Nephron (organoid): ENCODE results near the gene SMIM5.
A peak's percentile ranks its signal among the peaks of the same experiment; 100 is the strongest.

Experiments used
- H3K27ac Mint-ChIP-seq, 3 experiments: 2 replicates each; pipeline ENCODE4 v1.8.0; 2020; ENCODE audit warnings: mixed read lengths in 3 of 3, mild to moderate bottlenecking in 2 of 3, moderate library complexity in 1 of 3
- H3K27me3 Mint-ChIP-seq: 2 replicates; pipeline ENCODE4 v1.8.0; 2021; ENCODE audit warnings: low read depth, mild to moderate bottlenecking, moderate library complexity, mixed read lengths
- H3K36me3 Mint-ChIP-seq: 2 replicates; pipeline ENCODE4 v1.8.0; 2020; ENCODE audit warnings: low read depth, mixed read lengths
- H3K4me1 Mint-ChIP-seq: 2 replicates; pipeline ENCODE4 v1.8.0; 2020; ENCODE audit warnings: mixed read lengths
- H3K4me3 Mint-ChIP-seq, 3 experiments: 2 replicates each; pipeline ENCODE4 v1.8.0; 2020; ENCODE audit warnings: mild to moderate bottlenecking in 3 of 3, mixed read lengths in 3 of 3, moderate library complexity in 2 of 3
- H3K9me3 Mint-ChIP-seq: 2 replicates; pipeline ENCODE4 v1.8.0; 2020; ENCODE audit warnings: mixed read lengths
- CTCF ChIP-seq, 3 experiments: fragments of 200-600 bp; sonication (generic); IDR thresholded peaks; one replicate each; pipeline ENCODE4 v1.5.0; 2021; ENCODE audit warnings: antibody characterized with exemption in 3 of 3; ENCODE audit not compliant: unreplicated experiment in 3 of 3

SMIM5 gene

DNA sequence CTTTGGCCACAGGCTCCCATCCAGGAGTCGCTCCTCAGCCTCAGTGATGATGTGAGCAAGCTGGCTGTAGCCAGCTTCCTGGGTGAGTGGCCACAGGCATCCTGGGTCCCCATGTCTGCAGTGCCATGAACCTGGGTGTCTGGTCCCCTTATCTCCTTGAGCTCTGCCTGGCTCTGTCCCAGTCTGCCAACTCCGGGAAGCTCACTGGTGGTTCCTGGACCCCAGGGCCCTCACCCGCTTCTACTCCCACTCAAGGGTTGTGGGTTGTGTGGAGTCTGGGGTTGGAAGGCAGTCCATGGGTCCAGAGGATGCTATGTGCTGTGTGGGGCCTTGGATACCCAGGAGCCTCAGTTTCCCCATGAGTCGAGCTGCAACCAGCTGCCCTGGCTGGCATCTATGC, 11.7 kb upstream of the SMIM5 start:
- no peaks in the 10 kb centered on the region for H3K36me3 Mint-ChIP-seq
- no peak overlapping the region for H3K27ac Mint-ChIP-seq
- H3K9me3 Mint-ChIP-seq: no peaks in the 10 kb centered on the region
- no peak overlapping the region for H3K4me3 Mint-ChIP-seq
- TF ChIP-seq CTCF (IDR thresholded peaks at IDR 0.05; ENCODE audit: unreplicated experiment in 3 of 3): no peak
- no peaks in the 10 kb centered on the region for H3K27me3 Mint-ChIP-seq
- H3K4me1 Mint-ChIP-seq: peaks cover 10% of the 10 kb centered on the region

DNA sequence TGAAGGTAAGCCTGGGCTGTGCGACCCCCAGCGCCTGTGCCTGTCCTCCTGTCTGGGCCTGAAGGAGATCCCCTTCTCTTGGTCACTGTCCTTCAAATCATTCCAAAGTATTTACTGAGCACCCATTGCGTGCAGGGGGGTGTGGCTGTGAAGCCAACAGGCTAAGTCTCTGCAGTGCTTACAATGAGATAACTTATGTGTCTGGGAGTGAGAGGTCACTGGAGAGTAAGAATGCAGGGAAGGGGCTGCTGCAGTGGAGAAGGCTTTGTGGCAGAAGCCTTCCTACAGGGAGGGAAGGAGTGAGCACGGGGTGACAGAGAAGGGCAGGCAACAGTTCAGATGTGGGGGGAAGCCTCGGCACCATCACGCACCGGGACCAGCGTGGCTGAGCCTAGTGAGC, 11.2 kb upstream of the SMIM5 start:
- Mint-ChIP-seq H3K36me3 (no peaks in the 10 kb centered on the region), H3K27ac (peak overlapping the region in 2 of 3 experiments; percentile 9 to 15), H3K27me3 (no peaks in the 10 kb centered on the region), H3K9me3 (no peaks in the 10 kb centered on the region), H3K4me3 (no peak overlapping the region), H3K4me1 (peaks cover 10% of the 10 kb centered on the region)
- no peak for TF ChIP-seq CTCF (IDR thresholded peaks at IDR 0.05; ENCODE audit: unreplicated experiment in 3 of 3)

GRCh38 chr17:75622771-75623273, 10.4 kb upstream of the SMIM5 start:
- no peak for TF ChIP-seq CTCF (IDR thresholded peaks at IDR 0.05; ENCODE audit: unreplicated experiment in 3 of 3)
- Mint-ChIP-seq H3K4me1 (peaks cover 10% of the 10 kb centered on the region), H3K9me3 (no peaks in the 10 kb centered on the region), H3K27me3 (no peaks in the 10 kb centered on the region), H3K36me3 (no peaks in the 10 kb centered on the region), H3K27ac (peak overlapping the region in 1 of 3 experiments; percentile 15), H3K4me3 (no peak overlapping the region)

- Mint-ChIP-seq H3K4me3 (no peak overlapping the region), H3K36me3 (no peaks in the 10 kb centered on the region), H3K27ac (no peak overlapping the region), H3K4me1 (peaks cover 10% of the 10 kb centered on the region), H3K27me3 (no peaks in the 10 kb centered on the region), H3K9me3 (no peaks in the 10 kb centered on the region)
- TF ChIP-seq CTCF (IDR thresholded peaks at IDR 0.05; ENCODE audit: unreplicated experiment in 3 of 3): no peak
Observed at GRCh38 chr17:75623386-75623785, 9.8 kb upstream of the SMIM5 start.

DNA sequence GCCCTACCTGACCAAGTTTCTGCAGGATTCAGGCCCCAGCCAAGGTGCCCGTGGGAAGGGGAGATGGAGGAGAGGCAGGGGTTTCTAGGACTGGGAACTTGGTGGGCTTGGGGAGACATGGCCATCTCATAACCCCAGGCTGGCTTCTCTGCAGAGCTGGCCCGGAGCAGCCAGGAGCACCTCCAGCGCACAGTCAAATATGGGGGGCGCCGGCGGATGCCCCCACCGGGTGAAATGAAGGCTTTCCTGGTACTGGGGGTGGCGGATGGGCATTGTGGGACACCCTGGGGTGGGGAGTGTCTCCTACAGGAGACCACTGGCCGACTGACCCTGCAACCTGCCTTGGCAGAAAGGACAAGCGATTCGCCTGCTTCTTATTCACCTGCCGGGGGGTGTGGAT, 9.2 kb upstream of the SMIM5 start:
- Mint-ChIP-seq H3K27me3 (no peaks in the 10 kb centered on the region), H3K4me1 (peaks cover 10% of the 10 kb centered on the region), H3K4me3 (no peak overlapping the region), H3K36me3 (no peaks in the 10 kb centered on the region), H3K9me3 (no peaks in the 10 kb centered on the region), H3K27ac (no peak overlapping the region)
- TF ChIP-seq CTCF (IDR thresholded peaks at IDR 0.05; ENCODE audit: unreplicated experiment in 3 of 3): no peak

DNA sequence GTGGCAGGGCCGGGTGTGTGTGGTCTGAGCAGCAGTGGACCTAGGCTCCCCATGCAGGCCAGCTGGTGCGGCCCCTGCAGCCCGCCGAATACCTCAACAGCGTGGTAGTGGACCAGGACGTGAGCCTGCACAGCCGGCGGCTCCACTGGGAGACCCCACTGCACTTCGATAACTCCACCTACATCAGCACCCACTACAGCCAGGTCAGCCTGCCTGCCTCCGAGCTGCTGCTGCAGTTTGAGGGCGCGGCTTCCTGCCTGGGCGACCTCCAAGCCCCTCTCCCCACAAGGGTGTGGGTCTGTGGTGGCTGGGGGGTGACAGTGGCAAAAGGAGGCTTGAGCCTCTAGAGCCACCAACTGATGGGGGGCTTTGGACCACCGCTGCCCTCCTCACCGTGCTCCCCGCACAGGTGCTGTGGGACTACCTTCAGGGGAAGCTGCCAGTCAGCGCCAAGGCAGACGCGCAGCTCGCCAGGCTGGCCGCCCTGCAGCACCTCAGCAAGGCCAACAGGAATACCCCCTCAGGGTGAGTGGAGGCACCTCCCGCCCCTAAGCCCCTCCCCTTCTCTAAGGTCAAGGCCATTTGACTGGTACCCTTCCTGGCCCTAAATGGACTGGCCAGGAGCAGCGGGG, 8.4 kb upstream of the SMIM5 start:
- no peaks in the 10 kb centered on the region for H3K9me3 Mint-ChIP-seq
- peaks cover 10% of the 10 kb centered on the region for H3K4me1 Mint-ChIP-seq
- no peak for TF ChIP-seq CTCF (IDR thresholded peaks at IDR 0.05; ENCODE audit: unreplicated experiment in 3 of 3)
- no peaks in the 10 kb centered on the region for H3K27me3 Mint-ChIP-seq
- H3K36me3 Mint-ChIP-seq: no peaks in the 10 kb centered on the region
- no peak overlapping the region for H3K4me3 Mint-ChIP-seq
- H3K27ac Mint-ChIP-seq: no peak overlapping the region
